Lung (tissue), 12 donors: ENCODE data around the gene IFT43. TPM values are rescaled to one million over a fixed set of nuclear protein-coding genes. Genes with fewer than 3 reads are reported as not detected.

ENCODE experiments used
- ATAC-seq: fragments of 200-7000 bp; cut with Tn5 transposase; one replicate; pipeline ENCODE4 v1.9.1; 2020; ENCODE audit warnings: moderate number of reproducible peaks; ENCODE audit not compliant: insufficient read depth, low FRiP score
- DNase-seq, 3 donors: peaks; one replicate each; pipeline ENCODE4 v3.0.0-alpha.2; 2013 to 2017
- H3K27ac ChIP-seq, 2 donors: one replicate each; pipeline ENCODE4 v1.5.1; 2013; ENCODE audit warnings: mild to moderate bottlenecking in 2 of 2, moderate library complexity in 2 of 2, control low read depth in 1 of 2, inconsistent platforms in 1 of 2, low read depth in 1 of 2, low read length in 1 of 2
- H3K27me3 ChIP-seq, 3 donors: one replicate each; pipeline ENCODE4 v1.5.1; 2013; ENCODE audit warnings: low read length in 2 of 3; ENCODE audit not compliant: control insufficient read depth in 3 of 3, insufficient read depth in 3 of 3
- H3K36me3 ChIP-seq, 4 donors: one replicate each; pipeline ENCODE4 v1.5.1; 2013; ENCODE audit warnings: low read length in 4 of 4, mild to moderate bottlenecking in 1 of 4, moderate library complexity in 1 of 4; ENCODE audit not compliant: control insufficient read depth in 4 of 4, insufficient read depth in 4 of 4
- H3K4me1 ChIP-seq, 5 donors: one replicate each; pipeline ENCODE4 v1.5.1; 2013; ENCODE audit warnings: low read length in 5 of 5, mild to moderate bottlenecking in 2 of 5, moderate library complexity in 1 of 5; ENCODE audit not compliant: control insufficient read depth in 5 of 5, insufficient read depth in 5 of 5
- H3K4me3 ChIP-seq: one replicate; pipeline ENCODE4 v1.5.1; 2013; ENCODE audit warnings: mild to moderate bottlenecking, control low read depth, moderate library complexity
- H3K9ac ChIP-seq, 2 donors: one replicate each; pipeline ENCODE4 v1.5.1; 2013; ENCODE audit warnings: low read length in 2 of 2, control low read depth in 1 of 2; ENCODE audit not compliant: insufficient read depth in 1 of 2
- H3K9me3 ChIP-seq, 4 donors: one replicate each; pipeline ENCODE4 v1.5.1; 2013; ENCODE audit warnings: low read length in 3 of 4, mild to moderate bottlenecking in 1 of 4, moderate library complexity in 1 of 4; ENCODE audit not compliant: control insufficient read depth in 4 of 4, insufficient read depth in 3 of 4
- CTCF ChIP-seq: IDR thresholded peaks from 2 replicates; pipeline ENCODE4 v1.5.1; 2012; ENCODE audit warnings: mild to moderate bottlenecking; ENCODE audit errors: control extremely low read depth, extremely low read depth
- WGBS, 2 donors: extraction: QIAGEN DNeasy Blood & Tissue Kit; methylation state at CpG; one replicate each; pipeline ENCODE4 v1.1.7; 2013; 5-methylcytosine and 5-hydroxymethylcytosine counted together
- polyA plus RNA-seq, 2 donors: library from polyadenylated mRNA; stranded (reverse); fragments of 200-250 nt; gene quantifications; one replicate each; pipeline ENCODE4 v1.2.1, GENCODE V29; 2013
- total RNA-seq, 2 donors: library from RNA; depleted of rRNA in 1 of 2; stranded (reverse); fragments of >200 nt in 1 of 2; gene quantifications; one replicate each; pipeline ENCODE4 v1.2.1, GENCODE V29; 2014 to 2021
- donor health status: control.
- donor health status: control.
- donor health status: Bipolar disorder and iron deficiency.
- donor health status: healthy.
- donor health status: DM: yes; HTN: yes; CAD: no.

The IFT43 gene
- total and polyA plus RNA-seq, 4 donors, result 35.4 to 51.6 (median 40.4) TPM

- ATAC-seq (no peak), DNase-seq (no peak)
- Histone ChIP-seq H3K4me1 (peaks cover 0 to 19% (median 0%) of the 10 kb centered on the region in 5 donors), H3K27me3 (no peaks in the 10 kb centered on the region), H3K9ac (no peak overlapping the region), H3K9me3 (peaks cover 0 to 6% (median 0%) of the 10 kb centered on the region in 4 donors), H3K27ac (no peak overlapping the region), H3K4me3 (no peak overlapping the region), H3K36me3 (no peaks in the 10 kb centered on the region)
- 67 to 95% methylated on average over 4 of the region's 4 CpGs for WGBS, 2 donors
- TF ChIP-seq CTCF, result no peak
Observed at GRCh38 chr14:76121089-76121748, 135.7 kb downstream of the IFT43 start.

GRCh38 chr14:76123426-76124225, 138.1 kb downstream of the IFT43 start:
- WGBS, 2 donors, result 75 to 84% methylated on average over 10 of the region's 10 CpGs
- Histone ChIP-seq H3K27me3 (peaks cover 0 to under 1% (median 0%) of the 10 kb centered on the region in 3 donors), H3K4me3 (no peak overlapping the region), H3K27ac (no peak overlapping the region), H3K9ac (no peak overlapping the region), H3K36me3 (no peaks in the 10 kb centered on the region), H3K4me1 (no peaks in the 10 kb centered on the region), H3K9me3 (peaks cover 0 to 12% (median 0%) of the 10 kb centered on the region in 4 donors)
- DNase-seq, result no peak
- TF ChIP-seq CTCF, result no peak
- no peak for ATAC-seq

- no peak overlapping the region for H3K9ac ChIP-seq
- ATAC-seq, result no peak
- 58 to 71% methylated on average over 8 of the region's 8 CpGs for whole genome bisulfite sequencing, 2 donors
- peaks cover 0 to 12% (median 0%) of the 10 kb centered on the region in 4 donors for H3K9me3 ChIP-seq
- no peak overlapping the region for H3K27ac ChIP-seq
- no peaks in the 10 kb centered on the region for H3K4me1 ChIP-seq
- DNase-seq, result no peak
- peaks cover 0 to 11% (median 1%) of the 10 kb centered on the region in 3 donors for H3K27me3 ChIP-seq
- H3K4me3 ChIP-seq, result no peak overlapping the region
- TF ChIP-seq CTCF, result no peak
- H3K36me3 ChIP-seq, result no peaks in the 10 kb centered on the region
Observed at GRCh38 chr14:76125511-76125910, 139.9 kb downstream of the IFT43 start.
